HG03571 (cell line): ENCODE results near the gene ZNF646.

Experiments
- ATAC-seq: cut with Tn5 transposase; IDR thresholded peaks from one replicate; pipeline ENCODE4 v1.9.1; 2021; ENCODE audit not compliant: unreplicated experiment

Gene ZNF646

DNA sequence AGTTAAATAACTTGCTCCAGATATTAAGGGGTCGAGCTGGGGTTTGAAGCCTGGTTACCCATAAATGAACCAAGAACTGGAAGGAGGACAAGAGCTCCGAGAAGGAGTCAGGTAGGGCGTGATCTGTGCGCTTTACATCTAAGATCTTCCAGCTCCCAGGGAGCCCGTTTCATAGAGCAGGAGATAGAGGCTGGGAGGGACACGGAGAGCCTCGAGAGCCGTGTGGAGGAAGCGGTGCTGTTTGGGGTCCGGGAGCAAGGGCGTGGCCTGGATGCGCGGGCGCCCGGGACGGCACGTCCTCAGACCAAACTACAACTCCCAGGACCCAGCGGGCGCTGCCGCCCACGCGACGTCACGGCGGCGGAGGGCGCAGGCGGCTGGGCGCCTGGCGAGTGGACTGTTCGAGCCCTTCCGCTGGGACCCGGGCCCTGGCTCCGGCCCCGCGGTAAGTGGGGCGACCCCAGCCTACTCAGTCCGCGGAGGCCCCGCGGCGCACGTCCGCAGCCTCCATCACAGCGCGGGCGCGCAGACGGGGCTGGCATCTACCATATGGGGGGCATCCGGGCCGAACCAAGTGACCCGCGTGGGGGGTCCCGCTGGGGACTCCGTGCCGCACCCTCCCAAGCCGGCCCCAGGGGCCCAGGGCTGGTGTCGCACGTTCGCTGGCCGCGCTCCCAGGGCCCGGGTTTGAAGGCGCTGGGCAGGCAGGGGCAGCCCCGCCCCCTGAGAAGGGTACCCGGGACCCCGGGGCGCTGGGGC is 34.0 kb downstream of the ZNF646 start, which contains the start of gene BCKDK:
TSS of gene BCKDK (plus strand) at position 352 of the 759 bp plus-strand sequence. CDS start 838 bp downstream, outside the sequence.
- peak; percentile 76 for ATAC-seq

DNA sequence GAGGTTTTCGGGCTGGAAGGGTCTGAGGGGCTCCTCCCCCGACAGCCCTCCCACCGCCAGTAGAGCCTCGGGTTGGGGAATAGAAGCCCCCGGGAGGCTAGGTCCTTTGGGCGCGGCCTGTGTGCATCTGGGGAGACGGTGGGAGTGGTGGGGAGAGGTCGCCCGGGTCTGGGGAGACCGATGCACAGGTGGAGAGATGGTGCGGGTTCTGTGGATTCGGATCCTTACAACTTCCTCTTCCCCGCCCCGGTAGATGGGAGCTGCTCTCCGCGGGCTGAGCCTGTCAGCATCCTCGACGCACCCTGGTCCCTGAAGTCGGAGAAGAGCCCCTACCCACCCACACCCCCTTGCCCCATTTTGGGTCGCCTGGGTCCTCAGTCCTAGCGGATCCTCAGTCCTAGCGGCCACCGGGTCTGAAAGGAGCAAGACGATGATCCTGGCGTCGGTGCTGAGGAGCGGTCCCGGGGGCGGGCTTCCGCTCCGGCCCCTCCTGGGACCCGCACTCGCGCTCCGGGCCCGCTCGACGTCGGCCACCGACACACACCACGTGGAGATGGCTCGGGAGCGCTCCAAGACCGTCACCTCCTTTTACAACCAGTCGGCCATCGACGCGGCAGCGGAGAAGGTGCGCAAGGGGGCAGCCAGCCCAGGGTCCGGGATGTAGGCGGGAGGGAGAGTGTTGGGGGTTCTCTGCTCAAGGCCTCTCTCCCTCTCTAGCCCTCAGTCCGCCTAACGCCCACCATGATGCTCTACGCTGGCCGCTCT is 34.8 kb downstream of the ZNF646 start:
- ATAC-seq = no peak

DNA sequence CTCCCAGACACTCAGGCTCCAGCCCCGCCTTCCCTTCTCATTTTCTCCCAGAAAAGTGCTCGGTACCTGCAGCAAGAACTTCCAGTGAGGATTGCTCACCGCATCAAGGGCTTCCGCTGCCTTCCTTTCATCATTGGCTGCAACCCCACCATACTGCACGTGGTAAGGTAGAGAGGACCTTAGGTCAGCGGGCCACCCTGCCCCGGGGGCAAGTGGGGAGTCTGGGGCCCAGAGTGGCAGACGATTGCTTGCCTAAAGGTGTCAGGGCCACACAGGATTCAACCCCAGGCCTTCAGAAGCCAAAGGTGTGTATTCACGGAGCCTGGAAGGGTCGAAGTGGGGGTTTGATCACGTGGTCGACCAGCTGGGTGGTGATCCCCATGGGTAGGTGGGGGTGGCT is 35.4 kb downstream of the ZNF646 start:
- no peak for ATAC-seq

DNA sequence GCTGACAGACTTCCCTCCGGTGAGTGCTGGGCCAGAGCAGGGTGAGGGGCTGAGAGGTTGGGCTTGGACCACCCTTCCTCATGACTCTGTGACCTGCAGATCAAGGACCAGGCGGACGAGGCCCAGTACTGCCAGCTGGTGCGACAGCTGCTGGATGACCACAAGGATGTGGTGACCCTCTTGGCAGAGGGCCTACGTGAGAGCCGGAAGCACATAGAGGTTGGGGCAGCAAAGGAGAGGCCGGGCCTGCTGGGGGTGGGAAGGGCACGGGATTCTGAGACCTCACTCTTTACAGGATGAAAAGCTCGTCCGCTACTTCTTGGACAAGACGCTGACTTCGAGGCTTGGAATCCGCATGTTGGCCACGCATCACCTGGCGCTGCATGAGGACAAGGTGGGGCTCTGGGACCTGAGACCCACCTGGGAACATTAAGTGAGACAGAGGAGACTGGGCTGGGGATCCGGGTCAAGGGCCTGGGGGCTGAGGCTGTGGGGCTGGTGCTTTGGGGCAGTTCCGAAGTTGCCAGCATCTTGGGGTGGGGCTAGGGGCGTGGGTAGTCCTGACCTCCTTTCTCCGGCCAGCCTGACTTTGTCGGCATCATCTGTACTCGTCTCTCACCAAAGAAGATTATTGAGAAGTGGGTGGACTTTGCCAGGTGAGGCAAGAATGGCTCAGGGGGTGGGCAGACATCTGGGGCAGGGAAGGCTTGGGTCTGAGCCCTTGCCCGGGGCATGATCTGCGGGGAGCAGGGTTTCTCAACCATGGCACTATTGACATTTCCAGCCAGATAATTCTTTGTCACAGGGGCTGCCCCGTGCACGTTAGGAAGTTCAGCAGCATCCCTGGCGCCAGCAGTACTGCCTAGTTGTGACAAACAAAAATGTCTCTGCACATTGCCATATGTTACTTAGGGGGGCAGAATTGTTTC is 36.1 kb downstream of the ZNF646 start:
- no peak for ATAC-seq

DNA sequence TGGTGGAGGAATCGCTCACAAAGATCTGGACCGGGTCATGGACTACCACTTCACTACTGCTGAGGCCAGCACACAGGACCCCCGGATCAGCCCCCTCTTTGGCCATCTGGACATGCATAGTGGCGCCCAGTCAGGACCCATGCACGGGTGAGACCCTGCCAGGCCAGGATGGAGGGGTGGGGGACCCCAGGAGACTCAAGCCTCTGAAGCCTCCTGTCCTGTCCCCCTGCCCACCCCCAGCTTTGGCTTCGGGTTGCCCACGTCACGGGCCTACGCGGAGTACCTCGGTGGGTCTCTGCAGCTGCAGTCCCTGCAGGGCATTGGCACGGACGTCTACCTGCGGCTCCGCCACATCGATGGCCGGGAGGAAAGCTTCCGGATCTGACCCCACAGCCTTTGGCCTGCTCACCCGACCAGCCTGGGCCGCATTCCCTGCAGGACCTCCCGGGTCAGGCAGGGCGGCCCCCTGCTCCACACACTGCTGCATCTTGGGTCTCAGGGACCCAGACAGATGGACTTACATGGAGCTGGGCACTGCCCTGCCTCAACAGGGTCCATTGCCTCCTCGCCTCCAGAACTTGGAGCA is 37.8 kb downstream of the ZNF646 start:
- ATAC-seq = no peak

DNA sequence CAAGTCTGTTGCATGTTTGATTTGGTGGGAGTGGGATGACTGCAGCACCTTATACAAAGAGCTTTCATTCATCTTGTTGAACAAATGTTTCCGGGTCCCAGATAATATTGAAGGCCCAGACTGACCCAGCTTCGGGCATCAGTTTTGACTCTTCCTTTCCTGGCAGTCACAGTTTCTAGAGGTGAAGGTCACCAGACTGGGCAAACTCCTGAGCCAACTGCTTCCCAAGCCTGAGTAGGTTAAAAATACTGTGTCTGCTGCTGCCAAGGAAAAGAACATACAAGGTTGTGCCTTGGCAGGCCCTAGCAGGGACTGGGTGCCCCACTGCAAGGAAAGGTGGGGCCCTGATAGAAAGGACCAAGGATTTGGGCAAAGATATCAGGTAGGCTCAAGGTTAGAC is 38.5 kb downstream of the ZNF646 start:
- ATAC-seq = no peak

DNA sequence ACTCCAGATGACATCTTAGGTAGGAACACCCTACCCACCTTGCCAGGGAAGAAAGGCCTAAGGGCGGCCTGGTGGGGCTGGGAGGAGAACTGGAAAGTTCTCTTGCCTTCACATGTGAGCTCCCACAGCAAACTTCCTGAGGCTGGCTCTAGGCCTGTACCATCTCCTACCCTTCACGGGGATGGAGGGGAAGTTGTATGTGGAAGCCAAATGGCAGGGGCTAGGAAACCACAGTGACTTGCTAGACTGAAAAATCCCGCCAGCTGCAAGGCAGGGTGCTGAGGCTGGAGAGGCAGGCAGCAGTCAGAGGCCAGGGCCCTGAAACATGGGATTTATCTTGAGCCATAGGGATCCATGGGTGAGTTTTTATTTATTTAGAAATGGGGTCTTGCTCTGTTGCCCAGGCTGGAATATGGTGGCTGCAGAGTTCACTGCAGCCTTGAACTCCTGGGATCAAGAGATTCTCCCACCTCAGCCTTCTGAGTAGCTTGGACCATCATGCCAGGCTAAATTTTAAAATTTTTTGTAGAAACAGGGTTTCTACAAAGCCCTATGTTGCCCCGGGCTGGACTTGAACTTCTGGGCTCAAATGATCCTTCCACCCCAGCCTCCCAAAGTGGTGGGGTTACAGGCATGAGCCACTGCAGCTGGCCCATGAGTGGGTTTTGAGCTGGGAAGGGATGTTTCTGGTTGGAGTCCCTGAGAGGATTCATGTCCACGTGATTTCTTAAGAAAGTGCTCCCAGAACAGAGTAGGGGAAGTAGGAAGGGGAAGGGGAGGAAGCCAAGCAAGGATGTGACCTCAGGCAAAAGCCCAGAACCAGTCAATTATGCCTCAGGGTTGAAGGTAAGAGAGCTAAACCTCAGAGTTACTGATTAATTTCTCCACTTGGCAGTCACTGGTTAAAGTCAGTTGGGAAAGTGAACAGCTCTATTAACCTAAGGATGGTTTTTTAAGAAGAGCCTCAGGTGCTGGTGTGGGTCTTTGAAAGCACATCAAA is 39.2 kb downstream of the ZNF646 start:
- no peak for ATAC-seq

DNA sequence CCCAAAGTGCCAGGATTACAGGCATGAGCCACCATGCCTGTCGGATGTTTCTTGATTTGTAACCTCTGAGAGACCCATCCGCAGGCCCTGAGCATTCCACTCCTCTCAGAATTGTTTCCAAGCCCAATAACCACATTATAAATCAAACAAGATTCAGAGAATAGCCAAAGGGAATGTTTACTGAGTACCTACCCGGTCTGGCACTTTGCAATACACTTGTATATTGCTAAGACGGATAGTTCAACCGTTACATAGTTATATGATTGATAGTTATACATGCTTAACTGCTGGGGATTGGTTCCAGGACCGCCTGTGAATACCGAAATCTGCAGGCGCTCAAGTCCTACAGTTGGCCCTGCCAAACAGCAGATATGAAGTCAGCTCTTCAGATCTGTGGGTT is 40.2 kb downstream of the ZNF646 start:
- no peak for ATAC-seq

DNA sequence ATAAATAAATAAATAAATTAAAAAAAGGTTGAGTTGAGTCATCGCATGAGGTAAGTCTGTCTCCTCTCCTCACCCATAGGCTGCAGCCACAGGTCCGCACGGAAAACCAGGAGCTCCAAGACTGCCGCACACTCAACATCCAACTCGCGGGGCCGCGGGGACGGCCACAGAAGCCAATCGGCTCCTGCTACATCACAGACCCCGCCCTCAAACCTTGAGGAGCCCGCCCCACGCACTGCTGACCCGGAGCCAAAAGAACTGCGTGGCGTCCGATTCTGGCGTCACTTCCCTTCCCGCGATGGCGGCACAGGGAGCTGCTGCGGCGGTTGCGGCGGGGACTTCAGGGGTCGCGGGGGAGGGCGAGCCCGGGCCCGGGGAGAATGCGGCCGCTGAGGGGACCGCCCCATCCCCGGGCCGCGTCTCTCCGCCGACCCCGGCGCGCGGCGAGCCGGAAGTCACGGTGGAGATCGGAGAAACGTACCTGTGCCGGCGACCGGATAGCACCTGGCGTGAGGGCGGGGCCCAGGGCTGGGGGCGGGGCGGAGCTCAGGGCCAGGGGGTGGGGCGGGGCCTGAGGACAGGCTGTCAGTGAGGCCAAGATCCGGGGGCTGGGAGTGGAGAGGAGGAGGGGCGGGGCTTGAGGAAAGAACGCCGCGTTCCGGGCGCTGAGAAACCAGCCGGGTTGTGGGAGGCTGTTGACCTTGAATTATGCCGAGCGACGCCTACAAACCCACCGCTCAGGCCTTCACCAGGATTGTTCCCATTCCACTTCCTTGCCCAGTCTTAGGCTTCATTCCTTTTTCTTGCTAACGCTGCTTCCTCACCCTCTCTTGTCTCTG is 43.4 kb downstream of the ZNF646 start, which contains the start of gene KAT8:
TSS of gene KAT8 (plus strand) at position 281 of the 839 bp plus-strand sequence. CDS start at position 299, 18 bp downstream.
- peak; percentile 81 for ATAC-seq

DNA sequence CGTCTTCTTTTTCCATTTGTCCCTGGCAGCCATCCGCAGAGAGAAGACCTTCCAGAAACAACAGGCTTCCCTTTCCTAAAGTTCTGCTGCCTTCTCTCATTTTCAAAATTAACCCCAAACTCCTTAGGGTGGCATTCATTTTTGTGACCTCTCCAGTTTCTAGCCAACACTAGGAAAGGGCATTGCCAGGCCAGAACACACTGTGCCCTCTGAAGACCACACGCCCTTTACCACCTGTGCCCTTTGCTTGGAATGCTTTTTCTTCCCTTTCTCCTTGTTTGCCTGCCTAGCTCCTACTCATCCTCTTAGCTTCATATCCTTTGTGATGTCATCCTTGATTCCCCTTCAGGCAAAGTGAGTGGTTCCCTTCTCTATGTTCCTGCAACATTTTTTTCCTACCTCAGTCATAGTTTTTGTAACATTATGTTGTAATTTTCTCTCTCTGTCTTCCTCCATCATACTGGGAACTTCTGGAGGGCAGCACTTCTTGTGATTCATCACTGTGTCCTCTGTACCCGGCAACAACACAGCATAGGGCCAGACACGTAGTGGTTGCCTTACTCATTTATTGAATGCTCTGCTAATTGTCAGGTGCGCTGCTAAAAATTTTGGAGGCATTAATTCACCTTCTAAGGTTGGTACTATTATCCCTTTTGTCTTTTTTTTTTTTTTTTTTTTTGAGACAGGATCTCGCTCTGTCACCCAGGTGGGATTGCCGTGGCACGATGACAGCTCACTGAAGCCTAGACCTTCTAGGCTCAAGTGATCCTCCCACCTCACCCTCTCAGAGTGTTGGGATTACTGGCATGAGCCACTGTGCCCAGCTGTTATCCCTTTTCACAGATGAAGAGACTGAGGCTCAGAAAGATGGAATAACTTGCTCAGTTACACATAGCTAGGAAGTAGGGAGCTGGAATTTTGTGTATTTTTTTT is 44.3 kb downstream of the ZNF646 start:
- ATAC-seq = no peak

DNA sequence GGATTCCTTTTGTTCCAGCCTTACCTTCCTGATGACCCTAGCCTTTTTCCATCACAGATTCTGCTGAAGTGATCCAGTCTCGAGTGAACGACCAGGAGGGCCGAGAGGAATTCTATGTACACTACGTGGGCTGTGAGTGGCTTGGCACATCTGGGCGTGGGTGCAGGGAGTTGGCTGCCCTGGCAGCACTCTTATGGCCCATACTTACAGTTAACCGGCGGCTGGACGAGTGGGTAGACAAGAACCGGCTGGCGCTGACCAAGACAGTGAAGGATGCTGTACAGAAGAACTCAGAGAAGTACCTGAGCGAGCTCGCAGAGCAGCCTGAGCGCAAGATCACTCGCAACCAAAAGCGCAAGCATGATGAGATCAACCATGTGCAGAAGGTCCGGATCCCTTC is 45.9 kb downstream of the ZNF646 start:
- ATAC-seq = no peak

DNA sequence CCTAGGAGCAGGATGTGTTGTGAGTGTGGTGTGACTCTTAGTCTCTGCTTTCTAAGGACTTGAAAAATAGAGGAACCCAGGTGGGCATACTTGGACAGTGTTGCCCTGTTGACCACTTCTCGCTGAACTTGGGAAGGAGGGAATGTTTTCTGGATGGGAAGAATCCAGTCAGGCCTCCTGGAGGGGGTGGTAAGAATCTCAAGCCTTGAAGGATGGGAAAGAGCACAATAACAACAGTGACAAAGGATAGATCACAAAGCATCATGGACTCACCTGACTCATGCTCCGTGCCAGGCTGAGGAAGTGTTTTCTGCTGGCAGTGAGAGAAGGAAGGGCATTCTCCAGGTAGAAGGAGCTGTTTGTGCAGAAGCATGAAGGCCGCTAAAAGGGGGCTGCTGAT is 51.6 kb downstream of the ZNF646 start:
- no peak for ATAC-seq

DNA sequence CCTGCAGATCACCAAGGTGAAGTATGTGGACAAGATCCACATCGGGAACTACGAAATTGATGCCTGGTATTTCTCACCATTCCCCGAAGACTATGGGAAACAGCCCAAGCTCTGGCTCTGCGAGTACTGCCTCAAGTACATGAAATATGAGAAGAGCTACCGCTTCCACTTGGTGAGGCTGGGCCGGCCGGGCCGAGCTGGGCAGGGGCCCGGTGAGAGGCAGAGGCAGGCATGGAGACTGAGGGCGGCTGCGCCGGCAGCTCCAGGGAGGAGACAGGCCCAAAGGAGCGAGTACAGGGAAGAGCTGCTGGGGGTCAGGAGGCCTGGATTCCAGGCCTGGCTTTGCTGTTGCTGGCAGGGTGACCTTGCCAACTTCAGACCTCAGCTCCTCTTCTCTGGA is 53.0 kb downstream of the ZNF646 start:
- no peak for ATAC-seq

DNA sequence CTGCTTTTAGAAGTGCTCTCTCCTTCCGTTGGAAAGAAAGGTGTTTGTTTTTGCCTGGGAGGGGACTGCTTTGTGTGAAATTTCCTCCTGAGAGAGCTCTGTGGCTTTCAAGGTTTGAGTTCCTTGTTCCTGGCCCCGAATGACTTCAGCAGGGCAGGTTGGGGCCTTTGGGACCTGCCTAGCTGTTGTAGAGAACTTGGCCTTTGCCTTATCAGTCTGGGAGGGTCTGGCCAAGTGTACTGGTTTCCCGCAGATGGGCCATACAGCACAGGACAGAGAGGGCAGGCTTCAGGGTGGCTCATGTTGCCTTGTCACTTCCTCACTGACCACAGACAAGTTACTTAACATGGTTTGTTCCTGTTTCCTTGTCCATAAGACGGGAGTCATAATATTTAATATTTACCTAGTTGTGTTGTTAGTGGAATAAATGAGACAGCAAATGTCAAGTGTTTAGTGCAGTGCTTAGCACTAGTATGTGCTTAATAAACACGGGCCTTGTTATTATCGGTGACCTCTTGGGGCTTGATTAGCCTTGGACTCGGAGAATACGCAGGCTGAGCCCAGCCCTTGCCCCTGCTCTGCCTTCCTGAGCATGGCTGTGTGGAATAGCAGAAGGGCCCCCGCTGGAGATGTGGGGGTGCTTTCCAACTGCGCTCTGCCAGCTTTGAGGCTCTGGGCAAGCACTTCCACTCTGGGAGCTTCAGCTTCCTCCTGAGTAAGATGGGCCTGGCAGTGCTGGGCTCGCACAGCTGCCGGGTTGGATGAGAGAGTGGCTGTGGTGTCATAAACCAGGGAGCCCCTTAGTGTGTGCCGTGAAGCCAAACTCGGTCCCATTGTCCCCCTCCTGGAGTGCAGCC is 54.7 kb downstream of the ZNF646 start:
- no peak for ATAC-seq

DNA sequence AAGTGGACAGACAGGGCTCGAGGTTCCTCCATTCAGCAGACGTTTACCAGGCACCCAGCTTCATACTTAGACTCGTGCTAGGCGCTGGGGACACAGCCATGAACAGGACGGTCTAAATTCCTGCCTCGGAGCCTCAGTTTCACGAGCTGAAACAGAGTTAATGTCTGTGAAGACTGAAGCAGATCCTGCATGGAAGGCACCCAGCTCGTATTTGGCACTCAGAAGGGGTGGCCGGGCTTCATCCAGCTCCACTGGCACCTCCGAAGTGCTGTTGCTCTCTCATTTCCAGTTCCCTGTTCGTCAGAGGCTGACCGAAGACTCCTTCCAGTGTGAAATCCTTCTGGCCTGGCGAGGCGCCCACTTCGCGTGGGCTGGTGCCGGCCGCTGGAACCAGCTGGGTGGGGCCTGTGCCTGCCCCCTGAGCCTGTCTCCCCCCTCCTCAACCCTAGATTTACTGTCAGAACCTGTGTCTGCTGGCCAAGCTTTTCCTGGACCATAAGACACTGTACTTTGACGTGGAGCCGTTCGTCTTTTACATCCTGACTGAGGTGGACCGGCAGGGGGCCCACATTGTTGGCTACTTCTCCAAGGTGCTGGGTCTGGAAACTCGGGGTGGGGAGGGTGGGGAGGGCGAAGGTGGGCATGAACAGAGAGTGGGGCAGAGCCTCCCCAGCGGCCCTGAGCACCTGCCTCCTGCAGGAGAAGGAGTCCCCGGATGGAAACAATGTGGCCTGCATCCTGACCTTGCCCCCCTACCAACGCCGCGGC is 55.5 kb downstream of the ZNF646 start:
- no peak for ATAC-seq

DNA sequence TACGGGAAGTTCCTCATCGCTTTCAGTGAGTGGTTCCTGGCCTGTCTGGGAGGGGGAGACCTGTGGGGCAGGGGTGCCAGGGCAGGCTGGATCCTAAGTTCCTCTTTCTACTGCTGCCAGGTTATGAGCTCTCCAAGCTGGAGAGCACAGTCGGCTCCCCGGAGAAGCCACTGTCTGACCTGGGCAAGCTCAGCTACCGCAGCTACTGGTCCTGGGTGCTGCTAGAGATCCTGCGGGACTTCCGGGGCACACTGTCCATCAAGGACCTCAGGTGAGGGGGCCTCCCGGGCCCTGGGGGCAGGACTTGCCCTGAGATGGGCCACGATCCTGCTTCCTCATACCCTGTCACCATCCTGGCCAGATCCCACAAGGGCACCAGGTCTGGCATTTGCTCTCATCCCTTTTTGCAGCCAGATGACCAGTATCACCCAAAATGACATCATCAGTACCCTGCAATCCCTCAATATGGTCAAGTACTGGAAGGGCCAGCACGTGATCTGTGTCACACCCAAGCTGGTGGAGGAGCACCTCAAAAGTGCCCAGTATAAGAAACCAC is 56.2 kb downstream of the ZNF646 start:
- ATAC-seq = no peak
